HUES48 (cell line): Measurements from ENCODE around the gene TUBB3.
"Not testable (repeated sequence)": the region's sequence is repeated elsewhere in the genome, so short reads cannot be mapped to it uniquely, and the experiment has no call there.

Source experiments
- H3K27ac ChIP-seq: one replicate; pipeline ENCODE4 v1.7.0; 2013; ENCODE audit warnings: low read depth, low read length, inconsistent platforms
- H3K27me3 ChIP-seq: 2 replicates; pipeline ENCODE4 v1.6.1; 2013; ENCODE audit warnings: mild to moderate bottlenecking, low read length; ENCODE audit not compliant: control insufficient read depth, insufficient read depth
- H3K36me3 ChIP-seq: 2 replicates; pipeline ENCODE4 v1.6.1; 2013; ENCODE audit warnings: low read length; ENCODE audit not compliant: control insufficient read depth, insufficient read depth
- H3K4me1 ChIP-seq: 2 replicates; pipeline ENCODE4 v1.6.1; 2013; ENCODE audit warnings: mild to moderate bottlenecking, low read length; ENCODE audit not compliant: control insufficient read depth, insufficient read depth
- H3K4me3 ChIP-seq: 2 replicates; pipeline ENCODE4 v1.5.1; 2013; ENCODE audit warnings: mild to moderate bottlenecking, low read depth, low read length
- H3K9ac ChIP-seq: 2 replicates; pipeline ENCODE4 v1.6.1; 2013; ENCODE audit warnings: mild to moderate bottlenecking, low read depth, low read length, moderate library complexity
- H3K9me3 ChIP-seq: 2 replicates; pipeline ENCODE4 v1.6.1; 2013; ENCODE audit warnings: low read length; ENCODE audit not compliant: control insufficient read depth, insufficient read depth

Gene TUBB3

GRCh38 chr16:89958596-89958995 is 35.5 kb downstream of the TUBB3 start:
- H3K4me1 ChIP-seq, result 0 out of 2 replicates have a peak, but pooled peaks cover 4% of the 10 kb centered on the region
- no peaks in the 10 kb centered on the region for H3K27me3 ChIP-seq
- peaks cover 46% of the 10 kb centered on the region for H3K36me3 ChIP-seq
- no peak overlapping the region for H3K4me3 ChIP-seq
- H3K9ac ChIP-seq, result no peak overlapping the region
- no peak overlapping the region for H3K27ac ChIP-seq
- H3K9me3 ChIP-seq, result no peaks in the 10 kb centered on the region

DNA sequence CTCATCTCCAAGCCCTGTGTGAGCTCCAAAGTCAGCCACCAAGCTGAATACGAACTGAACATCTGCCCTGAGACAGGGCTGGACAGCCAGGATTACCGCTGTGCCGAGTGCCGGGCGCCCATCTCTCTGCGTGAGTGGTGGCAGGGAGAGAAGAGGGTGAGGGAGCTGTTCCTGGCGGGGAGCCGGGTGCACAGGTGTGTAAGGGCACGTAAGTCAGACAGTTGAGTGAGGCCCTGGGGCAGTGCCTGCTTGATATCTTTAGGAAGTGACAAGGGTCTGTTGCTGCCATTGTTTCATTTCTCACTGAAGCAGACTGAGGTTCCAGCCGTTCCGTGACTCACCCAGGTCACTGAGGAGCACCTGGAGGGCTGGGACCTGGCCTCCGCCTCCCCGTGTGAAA is 37.8 kb downstream of the TUBB3 start:
- H3K9me3 ChIP-seq, result no peaks in the 10 kb centered on the region
- no peaks in the 10 kb centered on the region for H3K27me3 ChIP-seq
- H3K36me3 ChIP-seq, result peaks cover 37% of the 10 kb centered on the region
- H3K4me3 ChIP-seq, result no peak overlapping the region
- H3K9ac ChIP-seq, result no peak overlapping the region
- H3K27ac ChIP-seq, result no peak overlapping the region
- no peaks in the 10 kb centered on the region for H3K4me1 ChIP-seq

DNA sequence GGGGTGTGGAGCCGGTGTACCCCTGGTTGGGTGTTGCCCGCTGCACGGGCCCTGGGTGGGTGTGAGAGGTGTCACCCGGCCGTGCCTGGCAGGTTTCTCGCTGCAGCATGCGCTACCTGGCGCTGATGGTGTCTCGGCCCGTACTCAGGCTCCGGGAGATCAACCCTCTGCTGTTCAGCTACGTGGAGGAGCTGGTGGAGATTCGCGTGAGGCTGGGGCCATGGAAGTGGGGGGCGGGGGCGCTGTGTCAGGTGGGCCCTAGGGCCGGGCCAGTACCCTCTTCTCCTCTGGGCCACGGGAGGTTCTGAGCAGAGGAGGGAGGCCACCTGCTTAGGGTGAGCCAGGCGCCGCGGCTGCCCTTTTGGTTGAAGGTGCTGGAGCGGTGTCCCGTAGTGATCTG is 38.8 kb downstream of the TUBB3 start:
- Histone ChIP-seq H3K9me3 (no peaks in the 10 kb centered on the region), H3K4me3 (no peak overlapping the region), H3K36me3 (peaks cover 40% of the 10 kb centered on the region), H3K9ac (no peak overlapping the region), H3K4me1 (no peaks in the 10 kb centered on the region), H3K27me3 (no peaks in the 10 kb centered on the region), H3K27ac (no peak overlapping the region)

DNA sequence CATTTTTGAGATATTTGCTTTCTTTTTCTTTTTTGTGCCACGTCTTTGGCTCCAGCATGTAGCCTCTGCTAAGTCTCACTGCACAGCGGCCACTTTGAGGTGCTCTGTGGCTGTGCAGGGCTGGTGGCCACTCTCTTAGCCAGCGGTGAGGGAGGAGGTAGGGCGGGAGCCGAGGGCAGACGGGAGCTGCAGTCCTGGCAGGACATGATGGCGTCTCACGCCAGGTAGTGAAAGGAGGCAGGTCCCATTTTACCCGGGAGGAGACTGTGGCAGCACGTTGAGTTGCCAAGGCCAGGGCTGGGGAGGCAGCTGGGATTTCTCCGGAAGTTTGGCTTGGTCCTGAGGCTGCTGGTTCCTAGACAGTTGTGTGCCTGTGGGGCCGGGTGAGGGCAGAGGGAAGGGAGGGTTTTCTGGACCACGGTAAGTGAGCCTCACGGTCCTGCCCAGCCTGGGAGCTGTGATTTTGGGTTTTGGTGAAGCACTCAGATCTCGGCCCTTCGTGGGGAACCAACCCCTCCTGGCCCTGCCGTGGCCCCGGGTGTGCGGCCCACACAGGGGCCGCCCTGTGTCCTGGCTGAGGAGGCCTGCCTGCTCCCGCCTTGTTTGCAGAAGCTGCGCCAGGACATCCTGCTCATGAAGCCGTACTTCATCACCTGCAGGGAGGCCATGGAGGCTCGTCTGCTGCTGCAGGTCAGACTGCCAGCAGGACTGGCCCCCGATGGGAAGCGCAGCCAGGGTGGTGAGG is 39.8 kb downstream of the TUBB3 start:
- Histone ChIP-seq H3K9ac (no peak overlapping the region), H3K27ac (no peak overlapping the region), H3K27me3 (no peaks in the 10 kb centered on the region), H3K36me3 (peaks cover 32% of the 10 kb centered on the region), H3K4me3 (no peak overlapping the region), H3K9me3 (no peaks in the 10 kb centered on the region), H3K4me1 (no peaks in the 10 kb centered on the region)

GRCh38 chr16:89964201-89964600 is 41.1 kb downstream of the TUBB3 start:
- Histone ChIP-seq H3K27ac (no peak overlapping the region), H3K9me3 (no peaks in the 10 kb centered on the region), H3K9ac (no peak overlapping the region), H3K4me3 (no peak overlapping the region), H3K4me1 (no peaks in the 10 kb centered on the region), H3K27me3 (no peaks in the 10 kb centered on the region), H3K36me3 (peaks cover 20% of the 10 kb centered on the region)

GRCh38 chr16:89965447-89966225 is 42.5 kb downstream of the TUBB3 start:
- H3K36me3 ChIP-seq, result peaks cover 25% of the 10 kb centered on the region
- H3K27ac ChIP-seq, result no peak overlapping the region
- no peak overlapping the region for H3K4me3 ChIP-seq
- H3K27me3 ChIP-seq, result no peaks in the 10 kb centered on the region
- no peak overlapping the region for H3K9ac ChIP-seq
- H3K9me3 ChIP-seq, result no peaks in the 10 kb centered on the region
- H3K4me1 ChIP-seq, result no peaks in the 10 kb centered on the region

DNA sequence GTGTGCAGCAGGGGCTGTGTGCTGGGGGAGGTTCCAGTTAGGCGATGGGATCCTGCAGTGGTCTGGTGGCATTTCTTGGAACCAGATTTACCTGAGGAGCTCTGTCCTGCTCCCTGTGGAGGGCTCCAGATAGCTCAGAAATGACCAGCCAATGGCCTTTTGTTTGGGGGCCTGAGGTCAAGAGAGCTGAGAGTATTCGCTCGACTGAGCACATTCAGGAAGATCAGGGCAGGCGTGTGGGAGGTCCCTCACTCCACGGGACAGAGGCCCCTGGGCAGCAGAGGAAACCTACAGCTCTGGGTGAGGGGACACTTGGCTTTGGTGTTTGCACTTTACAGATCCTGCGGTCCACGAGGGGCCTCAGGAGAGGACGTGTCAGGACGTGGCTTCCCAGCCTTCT is 43.6 kb downstream of the TUBB3 start:
- H3K4me3 ChIP-seq, result no peak overlapping the region

GRCh38 chr16:89967436-89967835 is 44.3 kb downstream of the TUBB3 start:
- not testable (repeated sequence) for H3K27ac ChIP-seq, H3K27me3 ChIP-seq, H3K4me3 ChIP-seq, H3K9ac ChIP-seq, H3K9me3 ChIP-seq, H3K4me1 ChIP-seq
- peaks cover 15% of the 10 kb centered on the region for H3K36me3 ChIP-seq

More for the DNA sequence above, 43.6 kb downstream of the TUBB3 start:
- no peaks in the 10 kb centered on the region for H3K27me3 ChIP-seq
- peaks cover 15% of the 10 kb centered on the region for H3K36me3 ChIP-seq
- H3K27ac ChIP-seq, result no peak overlapping the region
- no peak overlapping the region for H3K9ac ChIP-seq
- 0 out of 2 replicates have a peak, but pooled peaks cover 3% of the 10 kb centered on the region for H3K4me1 ChIP-seq
- peaks cover 6% of the 10 kb centered on the region; the same call in 1 of the 2 replicates for H3K9me3 ChIP-seq

DNA sequence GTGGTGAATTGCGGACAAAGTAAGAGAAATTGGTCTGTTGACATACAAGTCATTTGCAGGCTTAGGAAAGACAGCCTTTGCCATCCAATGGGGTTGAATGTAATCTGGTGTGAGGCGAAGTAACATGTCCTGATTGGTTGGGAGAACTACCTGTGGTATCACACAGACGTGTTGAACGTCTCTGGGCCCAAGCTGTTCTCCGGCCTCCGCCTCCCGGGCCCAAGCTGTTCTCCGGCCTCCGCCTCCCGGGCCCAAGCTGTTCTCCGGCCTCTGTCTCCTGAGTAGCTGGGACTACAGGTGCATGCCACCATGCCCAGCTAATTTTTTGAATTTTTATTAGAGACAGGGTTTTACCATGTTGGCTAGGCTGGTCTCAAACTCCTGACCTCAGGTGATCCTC is 44.9 kb downstream of the TUBB3 start:
- H3K4me3 ChIP-seq, H3K27ac ChIP-seq, H3K4me1 ChIP-seq, H3K9me3 ChIP-seq, H3K9ac ChIP-seq, H3K27me3 ChIP-seq: not testable (repeated sequence)
- H3K36me3 ChIP-seq, result peaks cover 14% of the 10 kb centered on the region

DNA sequence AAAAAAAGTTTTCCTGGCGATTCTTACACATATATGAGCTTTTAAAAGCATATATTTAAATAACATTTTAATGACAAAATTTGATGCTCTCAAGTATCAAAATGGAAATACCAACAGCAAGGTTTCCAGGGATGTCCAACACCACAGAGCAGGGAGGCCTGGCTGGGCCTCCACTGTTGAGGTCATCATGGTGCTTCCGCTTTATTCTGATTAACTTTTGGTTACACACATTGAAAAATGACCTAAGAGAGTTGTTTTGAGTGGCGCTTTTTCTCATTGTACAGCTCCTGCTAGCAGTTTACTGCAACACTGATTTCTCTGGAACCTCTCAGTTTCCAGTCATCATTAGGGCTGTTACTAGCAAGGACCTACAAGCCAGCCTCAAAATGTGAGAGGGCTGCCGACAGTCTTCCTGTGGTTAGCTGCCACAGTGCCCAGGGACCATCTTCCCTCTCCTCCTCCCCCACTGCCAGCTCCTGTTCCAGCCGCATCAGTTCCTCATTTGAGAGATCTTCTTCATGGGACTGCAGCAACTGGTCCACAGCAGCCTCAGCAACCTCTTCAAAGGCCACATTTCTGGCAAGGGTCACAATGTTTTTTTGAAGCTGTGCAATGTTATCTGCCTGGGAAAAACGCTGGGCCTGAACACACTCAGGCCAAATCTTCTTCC is 46.7 kb downstream of the TUBB3 start:
- H3K4me1 ChIP-seq, result peaks cover 7% of the 10 kb centered on the region; the same call in 1 of the 2 replicates
- no peak overlapping the region for H3K9ac ChIP-seq

More for the DNA sequence above, 46.7 kb downstream of the TUBB3 start:
- Histone ChIP-seq H3K36me3 (peaks cover 10% of the 10 kb centered on the region), H3K27me3 (no peaks in the 10 kb centered on the region), H3K27ac (no peak overlapping the region), H3K4me3 (no peak overlapping the region), H3K9me3 (peaks cover 8% of the 10 kb centered on the region; the same call in 1 of the 2 replicates)
